ENCODE results near the gene ARSG. TPM values are rescaled to one million over a fixed set of nuclear protein-coding genes. Genes with fewer than 3 reads are reported as not detected.

Gene ARSG
- total and polyA plus RNA-seq, 2 of the 13 experiments (the other 11 are each of a cell fraction or from before 2014, with no cell fraction given): 3.7 to 15.2 TPM

DNA sequence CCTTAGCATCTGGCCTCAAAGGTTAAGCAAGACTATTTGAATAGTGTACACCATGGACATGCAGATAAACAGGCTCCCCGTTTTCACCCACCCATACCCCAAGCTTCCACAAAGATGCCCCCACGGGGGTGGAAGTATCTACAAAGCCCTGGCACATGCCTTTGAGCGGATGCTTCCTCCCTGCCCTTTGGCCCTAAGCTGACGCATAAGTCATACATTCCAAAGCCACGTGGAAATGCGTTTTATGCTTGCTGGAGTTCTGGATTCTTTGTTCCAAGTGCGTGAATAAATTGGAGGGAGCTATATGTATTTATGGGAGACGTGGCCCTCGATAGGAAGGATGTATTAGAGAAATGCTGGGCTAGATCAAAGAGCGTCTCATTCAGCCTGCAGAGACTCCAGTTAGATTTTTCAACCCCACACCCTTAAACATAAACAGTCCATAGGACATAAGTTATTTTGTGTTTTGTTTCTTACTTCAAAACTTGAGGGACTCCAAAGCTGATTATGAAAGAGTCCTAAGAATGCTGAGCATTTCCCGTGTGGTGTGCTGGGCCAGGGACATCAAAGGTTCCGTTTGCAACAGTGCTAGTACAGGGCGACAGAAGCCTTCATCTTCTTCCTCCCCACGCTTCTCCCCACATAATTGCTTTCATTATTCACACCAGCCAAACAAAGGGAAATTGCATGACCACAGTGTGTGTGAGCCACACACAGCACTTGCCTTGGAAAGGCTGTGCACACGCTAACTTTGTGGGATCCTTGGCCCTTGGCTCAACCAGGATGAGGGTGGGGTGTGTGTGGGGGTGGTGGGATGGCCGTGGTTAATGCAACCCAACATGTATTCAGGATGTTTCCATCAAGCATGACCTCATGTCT lies 92.4 kb downstream of the ARSG start (continued):
- TF ChIP-seq, protein P1, sequence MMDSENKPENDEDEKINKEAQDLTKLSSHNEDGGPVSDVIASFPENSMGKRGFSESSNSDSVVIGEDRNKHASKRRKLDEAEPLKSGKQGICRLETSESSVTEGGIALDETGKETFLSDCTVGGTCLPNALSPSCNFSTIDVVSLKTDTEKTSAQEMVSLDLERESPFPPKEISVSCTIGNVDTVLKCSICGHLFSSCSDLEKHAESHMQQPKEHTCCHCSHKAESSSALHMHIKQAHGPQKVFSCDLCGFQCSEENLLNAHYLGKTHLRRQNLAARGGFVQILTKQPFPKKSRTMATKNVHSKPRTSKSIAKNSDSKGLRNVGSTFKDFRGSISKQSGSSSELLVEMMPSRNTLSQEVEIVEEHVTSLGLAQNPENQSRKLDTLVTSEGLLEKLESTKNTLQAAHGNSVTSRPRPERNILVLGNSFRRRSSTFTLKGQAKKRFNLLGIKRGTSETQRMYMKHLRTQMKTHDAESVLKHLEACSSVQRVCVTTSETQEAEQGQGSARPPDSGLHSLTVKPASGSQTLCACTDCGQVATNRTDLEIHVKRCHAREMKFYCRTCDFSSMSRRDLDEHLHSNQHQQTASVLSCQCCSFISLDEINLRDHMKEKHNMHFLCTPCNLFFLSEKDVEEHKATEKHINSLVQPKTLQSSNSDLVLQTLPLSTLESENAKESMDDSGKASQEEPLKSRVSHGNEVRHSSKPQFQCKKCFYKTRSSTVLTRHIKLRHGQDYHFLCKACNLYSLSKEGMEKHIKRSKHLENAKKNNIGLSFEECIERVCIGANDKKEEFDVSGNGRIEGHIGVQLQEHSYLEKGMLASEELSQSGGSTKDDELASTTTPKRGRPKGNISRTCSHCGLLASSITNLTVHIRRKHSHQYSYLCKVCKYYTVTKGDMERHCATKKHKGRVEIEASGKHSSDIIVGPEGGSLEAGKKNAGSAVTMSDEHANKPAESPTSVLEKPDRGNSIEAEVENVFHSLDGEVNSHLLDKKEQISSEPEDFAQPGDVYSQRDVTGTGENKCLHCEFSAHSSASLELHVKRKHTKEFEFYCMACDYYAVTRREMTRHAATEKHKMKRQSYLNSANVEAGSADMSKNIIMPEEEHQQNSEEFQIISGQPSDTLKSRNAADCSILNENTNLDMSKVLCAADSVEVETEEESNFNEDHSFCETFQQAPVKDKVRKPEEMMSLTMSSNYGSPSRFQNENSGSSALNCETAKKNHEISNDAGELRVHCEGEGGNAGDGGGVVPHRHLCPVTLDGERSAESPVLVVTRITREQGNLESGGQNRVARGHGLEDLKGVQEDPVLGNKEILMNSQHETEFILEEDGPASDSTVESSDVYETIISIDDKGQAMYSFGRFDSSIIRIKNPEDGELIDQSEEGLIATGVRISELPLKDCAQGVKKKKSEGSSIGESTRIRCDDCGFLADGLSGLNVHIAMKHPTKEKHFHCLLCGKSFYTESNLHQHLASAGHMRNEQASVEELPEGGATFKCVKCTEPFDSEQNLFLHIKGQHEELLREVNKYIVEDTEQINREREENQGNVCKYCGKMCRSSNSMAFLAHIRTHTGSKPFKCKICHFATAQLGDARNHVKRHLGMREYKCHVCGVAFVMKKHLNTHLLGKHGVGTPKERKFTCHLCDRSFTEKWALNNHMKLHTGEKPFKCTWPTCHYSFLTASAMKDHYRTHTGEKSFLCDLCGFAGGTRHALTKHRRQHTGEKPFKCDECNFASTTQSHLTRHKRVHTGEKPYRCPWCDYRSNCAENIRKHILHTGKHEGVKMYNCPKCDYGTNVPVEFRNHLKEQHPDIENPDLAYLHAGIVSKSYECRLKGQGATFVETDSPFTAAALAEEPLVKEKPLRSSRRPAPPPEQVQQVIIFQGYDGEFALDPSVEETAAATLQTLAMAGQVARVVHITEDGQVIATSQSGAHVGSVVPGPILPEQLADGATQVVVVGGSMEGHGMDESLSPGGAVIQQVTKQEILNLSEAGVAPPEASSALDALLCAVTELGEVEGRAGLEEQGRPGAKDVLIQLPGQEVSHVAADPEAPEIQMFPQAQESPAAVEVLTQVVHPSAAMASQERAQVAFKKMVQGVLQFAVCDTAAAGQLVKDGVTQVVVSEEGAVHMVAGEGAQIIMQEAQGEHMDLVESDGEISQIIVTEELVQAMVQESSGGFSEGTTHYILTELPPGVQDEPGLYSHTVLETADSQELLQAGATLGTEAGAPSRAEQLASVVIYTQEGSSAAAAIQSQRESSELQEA (CRISPR knock-in tag; IDR thresholded peaks at IDR 0.05; ENCODE audit: not compliant biosample characterization): no peak
- TF ChIP-seq, protein P2, sequence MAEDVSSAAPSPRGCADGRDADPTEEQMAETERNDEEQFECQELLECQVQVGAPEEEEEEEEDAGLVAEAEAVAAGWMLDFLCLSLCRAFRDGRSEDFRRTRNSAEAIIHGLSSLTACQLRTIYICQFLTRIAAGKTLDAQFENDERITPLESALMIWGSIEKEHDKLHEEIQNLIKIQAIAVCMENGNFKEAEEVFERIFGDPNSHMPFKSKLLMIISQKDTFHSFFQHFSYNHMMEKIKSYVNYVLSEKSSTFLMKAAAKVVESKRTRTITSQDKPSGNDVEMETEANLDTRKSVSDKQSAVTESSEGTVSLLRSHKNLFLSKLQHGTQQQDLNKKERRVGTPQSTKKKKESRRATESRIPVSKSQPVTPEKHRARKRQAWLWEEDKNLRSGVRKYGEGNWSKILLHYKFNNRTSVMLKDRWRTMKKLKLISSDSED (CRISPR knock-in tag; IDR thresholded peaks at IDR 0.05): no peak
- peak; percentile 50; the same call in 1 of the 2 replicates for TF ChIP-seq ZNF292 (CRISPR knock-in tag; IDR thresholded peaks at IDR 0.05; ENCODE audit: borderline replicate concordance, low read depth)
- TF ChIP-seq RBM22 (optimal IDR thresholded peaks at IDR 0.05; ENCODE audit: low read length): no peak
- TF ChIP-seq ZNF274 (CRISPR knock-in tag; IDR thresholded peaks at IDR 0.05): peak; percentile 52
- TF ChIP-seq FOXA1 (IDR thresholded peaks at IDR 0.05): no peak
- TF ChIP-seq FOXA1 (CRISPR knock-in tag; IDR thresholded peaks at IDR 0.05): peak; percentile 89
- TF ChIP-seq, protein P3, sequence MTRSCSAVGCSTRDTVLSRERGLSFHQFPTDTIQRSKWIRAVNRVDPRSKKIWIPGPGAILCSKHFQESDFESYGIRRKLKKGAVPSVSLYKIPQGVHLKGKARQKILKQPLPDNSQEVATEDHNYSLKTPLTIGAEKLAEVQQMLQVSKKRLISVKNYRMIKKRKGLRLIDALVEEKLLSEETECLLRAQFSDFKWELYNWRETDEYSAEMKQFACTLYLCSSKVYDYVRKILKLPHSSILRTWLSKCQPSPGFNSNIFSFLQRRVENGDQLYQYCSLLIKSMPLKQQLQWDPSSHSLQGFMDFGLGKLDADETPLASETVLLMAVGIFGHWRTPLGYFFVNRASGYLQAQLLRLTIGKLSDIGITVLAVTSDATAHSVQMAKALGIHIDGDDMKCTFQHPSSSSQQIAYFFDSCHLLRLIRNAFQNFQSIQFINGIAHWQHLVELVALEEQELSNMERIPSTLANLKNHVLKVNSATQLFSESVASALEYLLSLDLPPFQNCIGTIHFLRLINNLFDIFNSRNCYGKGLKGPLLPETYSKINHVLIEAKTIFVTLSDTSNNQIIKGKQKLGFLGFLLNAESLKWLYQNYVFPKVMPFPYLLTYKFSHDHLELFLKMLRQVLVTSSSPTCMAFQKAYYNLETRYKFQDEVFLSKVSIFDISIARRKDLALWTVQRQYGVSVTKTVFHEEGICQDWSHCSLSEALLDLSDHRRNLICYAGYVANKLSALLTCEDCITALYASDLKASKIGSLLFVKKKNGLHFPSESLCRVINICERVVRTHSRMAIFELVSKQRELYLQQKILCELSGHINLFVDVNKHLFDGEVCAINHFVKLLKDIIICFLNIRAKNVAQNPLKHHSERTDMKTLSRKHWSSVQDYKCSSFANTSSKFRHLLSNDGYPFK (CRISPR knock-in tag; IDR thresholded peaks at IDR 0.05; ENCODE audit: borderline replicate concordance): peak; percentile 66; the same call in 1 of the 2 replicates
- TF ChIP-seq, protein P4, sequence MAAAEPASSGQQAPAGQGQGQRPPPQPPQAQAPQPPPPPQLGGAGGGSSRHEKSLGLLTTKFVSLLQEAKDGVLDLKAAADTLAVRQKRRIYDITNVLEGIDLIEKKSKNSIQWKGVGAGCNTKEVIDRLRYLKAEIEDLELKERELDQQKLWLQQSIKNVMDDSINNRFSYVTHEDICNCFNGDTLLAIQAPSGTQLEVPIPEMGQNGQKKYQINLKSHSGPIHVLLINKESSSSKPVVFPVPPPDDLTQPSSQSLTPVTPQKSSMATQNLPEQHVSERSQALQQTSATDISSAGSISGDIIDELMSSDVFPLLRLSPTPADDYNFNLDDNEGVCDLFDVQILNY (CRISPR knock-in tag; conservative IDR thresholded peaks at IDR 0.05): no peak
- TF ChIP-seq, protein P5, sequence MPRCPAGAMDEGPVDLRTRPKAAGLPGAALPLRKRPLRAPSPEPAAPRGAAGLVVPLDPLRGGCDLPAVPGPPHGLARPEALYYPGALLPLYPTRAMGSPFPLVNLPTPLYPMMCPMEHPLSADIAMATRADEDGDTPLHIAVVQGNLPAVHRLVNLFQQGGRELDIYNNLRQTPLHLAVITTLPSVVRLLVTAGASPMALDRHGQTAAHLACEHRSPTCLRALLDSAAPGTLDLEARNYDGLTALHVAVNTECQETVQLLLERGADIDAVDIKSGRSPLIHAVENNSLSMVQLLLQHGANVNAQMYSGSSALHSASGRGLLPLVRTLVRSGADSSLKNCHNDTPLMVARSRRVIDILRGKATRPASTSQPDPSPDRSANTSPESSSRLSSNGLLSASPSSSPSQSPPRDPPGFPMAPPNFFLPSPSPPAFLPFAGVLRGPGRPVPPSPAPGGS (CRISPR knock-in tag; IDR thresholded peaks at IDR 0.05): peak; percentile 72
